KOPT-K1 (cell line): ENCODE measurements around the gene SDK2.

ENCODE experiments used
- H3K27ac ChIP-seq: fragments of 200-600 bp; sonication (generic); 2 replicates; pipeline ENCODE4 v1.5.1; 2016; ENCODE audit warnings: antibody characterized with exemption, mild to moderate bottlenecking, low read depth, low read length; ENCODE audit not compliant: poor library complexity, severe bottlenecking
- H3K36me3 ChIP-seq: fragments of 200-600 bp; sonication (generic); 2 replicates; pipeline ENCODE4 v1.5.1; 2017; ENCODE audit warnings: antibody characterized with exemption, mild to moderate bottlenecking, low read length, moderate library complexity; ENCODE audit not compliant: insufficient read depth
- H3K9me3 ChIP-seq: fragments of 200-600 bp; sonication (generic); 2 replicates; pipeline ENCODE4 v1.5.1; 2017; ENCODE audit warnings: antibody characterized with exemption, low read length, mild to moderate bottlenecking; ENCODE audit not compliant: insufficient read depth, poor library complexity, severe bottlenecking

SDK2 gene

DNA sequence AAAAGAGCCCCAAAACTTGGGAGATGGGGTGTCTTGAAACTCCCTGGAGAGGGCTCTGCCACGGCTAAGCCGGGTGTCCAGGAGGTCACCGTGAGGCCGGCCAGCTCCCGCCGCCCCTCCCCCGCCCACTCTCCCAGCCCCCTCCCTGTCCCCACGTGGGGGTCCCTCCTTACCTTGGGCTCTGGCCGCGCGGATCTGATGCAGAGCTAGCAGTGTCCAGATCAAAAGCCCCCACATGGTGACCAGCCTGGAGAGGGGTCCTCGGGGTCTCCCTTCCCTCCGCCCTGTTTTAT, 447 bp downstream of the SDK2 start:
- Histone ChIP-seq H3K9me3 (no peaks in the 10 kb centered on the region), H3K36me3 (no peaks in the 10 kb centered on the region), H3K27ac (no peak overlapping the region)

DNA sequence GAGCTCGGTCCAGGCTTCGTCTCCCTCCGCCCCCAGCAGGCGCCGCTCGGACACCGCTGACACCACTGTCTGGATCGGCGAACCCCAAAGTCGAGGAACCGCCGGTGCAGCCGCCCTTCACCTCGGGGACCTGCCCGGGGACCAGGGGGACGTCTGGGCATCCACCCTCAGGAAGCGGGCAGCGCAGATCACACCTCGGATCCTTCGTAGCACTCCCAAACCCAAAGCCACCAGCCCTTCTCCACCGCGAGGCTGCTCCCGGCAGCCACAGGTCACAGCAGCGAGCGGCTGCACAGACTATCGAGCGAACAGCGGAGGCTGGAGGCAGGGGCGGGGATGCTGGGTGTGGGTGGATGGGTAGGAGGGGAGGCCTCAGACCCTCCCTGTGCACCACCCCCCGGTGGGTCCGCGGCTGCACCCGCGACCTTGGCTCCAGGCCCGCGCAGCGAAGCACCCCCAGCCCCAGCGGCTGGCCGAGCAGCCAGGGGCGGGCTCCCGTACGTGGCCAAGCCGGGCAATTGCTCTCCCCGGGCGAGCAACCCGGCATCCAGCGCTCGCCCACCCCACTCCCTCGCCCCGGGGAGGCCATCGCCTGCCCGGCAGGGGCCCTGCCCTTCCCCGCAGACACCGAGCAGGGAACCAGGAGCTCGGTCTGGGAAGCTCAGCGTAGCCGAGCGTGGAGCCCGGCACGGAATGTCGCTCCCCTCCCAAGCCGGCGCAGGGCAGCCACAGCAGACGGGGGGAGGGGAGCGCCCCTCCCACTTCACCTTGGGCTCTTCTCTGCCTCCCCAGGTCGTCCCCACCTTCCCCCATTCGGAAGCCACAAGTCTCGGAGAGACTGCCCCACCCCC, 1.0 kb downstream of the SDK2 start:
- H3K9me3 ChIP-seq = no peaks in the 10 kb centered on the region
- H3K27ac ChIP-seq = no peak overlapping the region
- H3K36me3 ChIP-seq = no peaks in the 10 kb centered on the region

DNA sequence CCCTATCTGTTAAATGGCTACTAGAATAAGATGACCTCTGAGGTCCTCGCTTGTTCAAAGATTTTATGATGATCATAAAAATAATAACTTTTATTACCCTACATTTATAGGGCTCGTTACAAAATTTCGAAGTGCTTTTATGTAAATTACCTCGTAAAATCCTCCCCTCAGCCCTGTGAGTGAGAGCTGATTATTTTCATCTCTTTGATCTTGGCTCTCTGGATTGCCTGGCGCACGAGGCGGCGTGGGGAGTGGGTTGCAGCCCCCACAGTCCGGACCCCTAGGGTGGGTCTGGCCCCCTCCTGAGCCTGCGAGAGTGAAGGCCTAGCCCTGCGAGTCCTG, 1.6 kb downstream of the SDK2 start:
- no peak overlapping the region for H3K27ac ChIP-seq
- no peaks in the 10 kb centered on the region for H3K9me3 ChIP-seq
- H3K36me3 ChIP-seq = no peaks in the 10 kb centered on the region

DNA sequence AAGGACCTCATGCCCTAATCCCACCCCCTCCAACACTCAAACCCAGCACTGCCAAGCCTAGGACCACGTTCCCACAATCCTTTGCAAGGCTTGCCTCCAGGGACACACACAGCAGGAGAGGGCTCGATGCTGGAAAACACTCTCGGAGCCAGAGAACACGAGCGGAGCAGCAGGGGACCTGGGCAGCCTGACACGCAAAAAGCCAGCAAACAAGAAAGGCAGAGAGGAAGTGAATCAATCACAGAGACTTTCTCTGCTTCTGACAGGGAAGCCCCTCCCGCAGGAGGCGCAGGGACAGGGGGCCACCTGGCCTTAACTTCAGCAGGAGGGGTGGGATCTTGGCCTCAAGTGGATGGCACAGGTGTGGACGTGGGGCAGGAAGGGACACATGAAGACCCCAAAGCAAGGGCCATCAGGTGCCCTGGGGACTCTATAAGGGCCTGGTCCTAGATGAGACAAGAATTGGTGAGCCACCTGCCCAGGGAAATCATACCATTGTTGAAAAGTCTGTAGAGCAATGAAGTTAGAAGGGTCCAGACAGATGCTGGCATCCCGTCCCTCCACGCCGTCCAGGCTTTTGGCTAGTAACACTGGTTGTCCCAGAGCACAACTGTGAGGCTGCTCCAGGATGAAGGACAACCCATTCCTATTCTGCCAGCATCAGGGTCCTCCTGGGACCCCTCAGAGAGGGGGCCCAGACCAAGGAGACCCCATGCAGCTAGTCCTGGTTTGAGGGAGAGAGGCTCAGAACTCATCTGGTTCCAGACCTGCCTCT, 2.2 kb downstream of the SDK2 start:
- Histone ChIP-seq H3K27ac (no peak overlapping the region), H3K9me3 (no peaks in the 10 kb centered on the region), H3K36me3 (no peaks in the 10 kb centered on the region)

DNA sequence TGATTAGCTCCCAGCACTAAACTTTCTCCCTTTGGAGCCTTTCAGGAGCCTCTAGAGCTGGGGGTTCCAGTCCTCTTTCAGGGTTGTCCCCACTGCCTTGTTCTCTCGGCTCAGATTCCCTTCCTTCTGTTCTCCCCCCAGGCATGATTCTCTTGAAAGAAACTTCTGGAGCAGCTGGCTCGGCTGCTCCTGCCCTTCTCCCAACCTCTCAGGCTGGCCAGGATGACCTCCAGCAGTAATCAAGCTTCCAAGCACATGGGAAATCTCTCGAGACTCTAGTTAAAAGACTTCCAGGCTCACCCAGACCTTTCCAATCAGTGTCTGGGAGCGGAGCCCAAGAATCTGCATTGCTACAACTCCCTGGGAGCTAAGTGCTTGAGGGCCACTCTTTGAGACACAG, 3.6 kb downstream of the SDK2 start:
- H3K36me3 ChIP-seq = no peaks in the 10 kb centered on the region
- no peaks in the 10 kb centered on the region for H3K9me3 ChIP-seq
- no peak overlapping the region for H3K27ac ChIP-seq

DNA sequence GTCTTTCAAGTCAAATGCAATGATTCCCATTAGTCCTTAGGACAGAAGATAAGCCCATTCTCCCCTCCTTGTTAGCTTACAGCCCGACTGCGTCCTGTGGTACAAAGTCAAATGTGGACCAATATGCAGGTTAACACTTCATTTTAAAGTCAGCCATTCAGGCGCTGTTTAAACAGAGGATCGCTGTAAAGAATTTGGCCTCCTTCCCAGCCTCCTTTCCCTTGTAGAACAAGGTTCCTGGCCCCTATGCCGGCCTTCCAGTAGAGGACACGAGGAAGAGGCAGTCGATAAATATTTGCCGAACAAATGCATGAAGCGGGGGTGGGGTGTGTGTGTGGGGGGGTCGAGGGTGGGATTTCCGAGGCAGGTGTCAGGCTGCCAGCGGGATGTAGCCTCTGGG, 4.3 kb downstream of the SDK2 start:
- Histone ChIP-seq H3K9me3 (no peaks in the 10 kb centered on the region), H3K36me3 (no peaks in the 10 kb centered on the region), H3K27ac (no peak overlapping the region)

DNA sequence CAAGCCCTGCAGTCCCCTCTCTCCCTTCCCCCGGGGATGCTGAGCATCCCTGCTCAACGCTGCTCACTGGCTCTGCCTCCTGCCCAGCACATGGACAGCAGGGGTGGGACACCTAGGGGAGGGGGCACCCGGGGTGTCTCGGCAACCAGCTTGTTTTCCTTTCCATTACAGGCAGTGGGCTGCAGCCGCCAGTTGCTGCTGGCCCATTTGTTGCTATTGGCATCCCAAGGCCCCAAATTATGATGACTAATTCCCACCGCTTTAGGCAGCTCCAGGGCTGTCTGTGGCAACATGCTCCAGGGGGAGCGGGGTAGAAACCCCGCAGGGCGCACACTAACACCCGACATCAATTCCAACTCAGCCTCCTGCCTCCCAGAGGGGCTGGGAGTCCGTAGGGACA, 4.9 kb downstream of the SDK2 start:
- H3K9me3 ChIP-seq = no peaks in the 10 kb centered on the region
- H3K27ac ChIP-seq = no peak overlapping the region
- no peaks in the 10 kb centered on the region for H3K36me3 ChIP-seq

DNA sequence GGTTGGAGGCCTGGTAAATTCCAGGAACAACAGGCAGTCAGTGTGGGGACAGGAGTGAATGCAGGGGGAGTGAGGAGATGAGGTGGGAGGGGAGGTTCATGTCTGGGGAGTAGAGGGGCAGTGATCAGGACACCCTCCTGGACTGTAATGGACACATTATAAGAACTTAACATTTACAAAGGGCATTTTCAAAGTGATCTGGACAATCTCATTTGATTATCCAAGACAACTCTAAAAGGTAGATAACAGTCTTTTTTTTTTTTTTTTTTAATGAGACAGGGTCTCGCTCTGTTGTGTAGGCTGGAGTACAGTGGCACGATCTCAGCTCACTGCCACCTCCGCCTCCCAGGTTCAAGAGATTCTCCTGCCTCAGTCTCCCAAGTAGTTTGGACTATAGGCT, 5.7 kb downstream of the SDK2 start:
- Histone ChIP-seq H3K9me3 (no peaks in the 10 kb centered on the region), H3K27ac (no peak overlapping the region), H3K36me3 (no peaks in the 10 kb centered on the region)

DNA sequence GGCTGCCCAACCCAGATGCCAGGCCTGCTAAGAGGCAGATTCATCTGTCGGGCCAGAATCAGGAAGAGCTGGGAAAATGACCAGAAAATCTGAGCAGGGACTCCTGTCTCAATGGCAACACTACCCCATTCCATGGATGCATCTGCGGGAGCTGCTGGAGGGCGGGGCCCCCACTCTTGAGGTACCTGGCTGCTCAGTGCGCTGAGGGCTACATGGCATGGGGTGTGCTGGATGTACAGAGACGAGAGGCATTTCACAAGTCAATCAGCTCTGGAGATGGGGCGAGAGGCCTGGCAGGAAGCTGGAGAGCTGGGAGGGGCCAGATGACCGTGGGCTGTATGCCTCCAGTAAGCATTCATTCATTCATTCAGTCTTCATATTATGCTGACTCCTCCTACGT, 6.4 kb downstream of the SDK2 start:
- Histone ChIP-seq H3K9me3 (no peaks in the 10 kb centered on the region), H3K36me3 (no peaks in the 10 kb centered on the region), H3K27ac (no peak overlapping the region)

DNA sequence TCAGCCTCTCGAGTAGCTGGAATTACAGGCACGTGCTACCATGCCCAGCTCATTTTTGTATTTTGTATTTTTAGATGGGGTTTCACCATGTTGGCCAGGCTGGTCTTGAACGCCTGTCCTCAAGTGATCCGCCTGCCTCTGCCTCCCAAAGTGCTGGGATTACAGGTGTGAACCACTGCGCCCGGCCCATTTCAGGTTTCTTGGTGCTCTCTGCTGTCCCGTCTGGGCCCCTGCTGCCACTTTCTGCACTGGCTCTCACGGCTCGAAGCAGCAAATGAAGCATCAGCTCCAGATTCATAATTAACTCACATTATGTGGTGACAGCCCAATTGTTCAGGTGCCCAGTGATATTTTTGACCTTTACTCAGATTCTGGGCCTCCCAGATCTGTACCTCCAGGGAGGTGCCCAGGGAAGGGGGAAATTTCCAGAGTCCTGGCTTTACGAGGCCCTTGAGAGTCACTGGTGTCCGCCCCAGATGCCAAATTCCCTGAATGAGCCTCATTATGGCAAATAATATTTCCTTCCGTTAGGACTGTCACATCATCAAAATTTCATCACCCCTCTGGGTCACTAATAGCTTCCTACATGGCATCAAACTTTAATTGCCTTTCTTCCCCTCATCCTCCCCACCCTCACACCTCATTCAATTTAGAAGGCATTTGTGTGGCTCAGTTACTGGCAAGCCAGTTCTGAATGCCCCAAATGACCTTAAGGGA, 9.0 kb downstream of the SDK2 start:
- H3K27ac ChIP-seq = no peak overlapping the region
- no peaks in the 10 kb centered on the region for H3K36me3 ChIP-seq
- H3K9me3 ChIP-seq = no peaks in the 10 kb centered on the region

DNA sequence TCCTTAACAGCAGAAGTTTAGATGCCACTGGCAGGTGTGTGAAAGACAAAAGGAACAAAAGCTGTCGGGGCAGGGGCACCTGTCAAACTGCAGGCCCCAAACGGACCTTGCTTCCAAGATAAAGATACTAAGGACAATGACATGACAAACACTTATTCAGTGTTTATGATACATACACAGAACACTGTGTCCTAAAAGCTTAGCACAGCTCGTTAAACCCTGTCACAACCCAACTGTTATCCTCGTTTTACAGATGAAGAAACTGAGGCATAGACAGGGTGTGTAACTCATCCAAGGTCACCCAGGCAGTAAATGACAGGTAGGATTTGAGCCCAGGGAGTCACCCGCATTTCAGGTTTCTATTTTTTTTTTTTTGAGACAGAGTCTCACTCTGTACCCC, 9.6 kb downstream of the SDK2 start:
- Histone ChIP-seq H3K36me3 (no peaks in the 10 kb centered on the region), H3K9me3 (no peaks in the 10 kb centered on the region), H3K27ac (no peak overlapping the region)

DNA sequence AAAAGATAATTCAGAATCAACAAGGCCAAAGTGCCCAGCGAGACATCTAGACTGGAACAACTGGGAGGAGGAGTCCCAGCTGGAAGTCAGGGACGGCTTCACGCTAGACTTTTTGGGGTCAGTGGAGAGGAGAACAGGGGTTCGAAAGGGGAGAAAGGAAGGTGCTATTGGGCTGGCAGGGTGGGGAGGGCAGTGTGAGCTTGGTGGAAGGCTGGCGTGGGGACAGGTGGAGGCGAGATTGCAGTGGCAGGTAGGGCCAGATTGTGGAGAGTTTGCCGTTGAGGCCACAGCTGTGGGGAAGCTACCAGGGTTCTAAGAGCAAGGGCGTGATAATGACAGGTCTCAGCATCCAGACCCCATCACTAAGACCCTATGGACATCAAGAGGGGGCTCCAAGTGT, 10.5 kb downstream of the SDK2 start:
- no peaks in the 10 kb centered on the region for H3K9me3 ChIP-seq
- no peak overlapping the region for H3K27ac ChIP-seq
- H3K36me3 ChIP-seq = no peaks in the 10 kb centered on the region

DNA sequence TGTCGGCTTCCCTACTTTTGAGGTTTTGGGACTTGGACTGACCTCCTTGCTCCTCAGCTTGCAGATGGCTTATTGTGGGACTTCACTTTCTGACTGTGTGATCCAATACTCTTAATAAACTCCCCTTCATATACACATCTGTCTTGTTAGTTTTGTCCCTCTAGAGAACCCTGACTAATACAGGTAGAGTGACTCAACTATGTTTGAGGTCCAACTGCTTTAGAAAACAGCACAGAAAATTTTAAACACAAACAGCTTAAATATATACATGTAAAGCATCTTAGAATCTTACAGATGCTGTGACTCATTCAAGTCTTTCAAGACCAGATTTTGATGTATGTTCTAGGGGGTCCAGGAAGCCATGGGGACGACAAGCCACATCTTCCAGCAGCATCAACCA, 11.7 kb downstream of the SDK2 start:
- H3K27ac ChIP-seq = no peak overlapping the region
- H3K9me3 ChIP-seq = no peaks in the 10 kb centered on the region
- no peaks in the 10 kb centered on the region for H3K36me3 ChIP-seq

DNA sequence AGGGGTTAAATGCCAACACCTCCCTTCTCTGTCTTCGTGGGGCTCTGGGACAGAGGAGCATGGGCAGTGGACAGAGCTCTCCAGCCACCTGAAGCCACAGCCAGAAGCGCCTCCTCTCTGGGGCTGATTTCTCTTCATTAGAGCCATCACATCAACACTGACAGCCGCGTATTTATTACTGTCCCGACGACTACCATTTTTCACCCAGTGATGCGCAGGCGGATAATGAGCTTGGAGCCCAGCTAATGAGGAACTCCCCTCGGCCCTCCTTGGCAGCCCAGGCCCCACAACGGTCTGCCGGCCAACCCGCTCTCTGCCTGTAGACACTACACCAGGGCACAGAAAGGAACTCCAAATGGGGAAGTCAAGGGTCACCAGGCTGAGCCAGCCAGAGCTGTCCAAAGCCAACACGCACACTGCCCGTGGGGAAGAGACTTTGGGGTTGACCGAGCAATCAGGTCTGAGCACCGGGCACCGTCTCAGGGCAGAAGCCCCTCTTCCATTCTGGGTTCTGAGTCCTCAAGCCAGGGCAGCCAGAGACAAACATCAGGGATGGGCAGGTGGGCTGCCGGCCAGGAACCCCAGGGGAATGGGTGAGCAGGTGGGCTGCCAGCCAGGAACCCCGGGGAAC, 13.2 kb downstream of the SDK2 start:
- no peaks in the 10 kb centered on the region for H3K9me3 ChIP-seq

DNA sequence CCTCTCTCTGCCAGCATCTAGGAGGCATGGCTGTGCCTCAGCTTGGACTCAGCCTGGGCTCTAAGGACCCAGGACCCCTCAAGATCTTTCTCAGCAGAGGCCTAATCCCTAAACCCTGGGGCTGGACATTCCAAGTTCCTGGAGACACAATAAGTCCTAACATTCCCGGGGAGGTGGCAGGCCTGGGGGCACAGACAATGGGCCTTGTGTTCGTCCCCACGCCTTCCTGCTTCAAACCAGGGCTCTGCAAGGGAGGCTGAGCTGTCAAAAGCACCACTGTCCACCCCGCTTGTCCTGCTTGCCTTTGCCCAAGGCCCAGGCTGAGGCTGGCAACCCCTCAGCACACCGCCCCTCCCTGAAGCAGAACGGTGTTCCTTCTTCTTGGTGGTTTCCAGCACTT, 13.7 kb downstream of the SDK2 start:
- no peaks in the 10 kb centered on the region for H3K36me3 ChIP-seq
- H3K27ac ChIP-seq = no peak overlapping the region
- no peaks in the 10 kb centered on the region for H3K9me3 ChIP-seq

More for the DNA sequence above, 13.2 kb downstream of the SDK2 start:
- no peak overlapping the region for H3K27ac ChIP-seq
- H3K36me3 ChIP-seq = no peaks in the 10 kb centered on the region
